ENCODE results near the gene CREB5. TPM values are rescaled to one million over a fixed set of nuclear protein-coding genes. Genes with fewer than 3 reads are reported as not detected.

CREB5 gene
- polyA plus RNA-seq, 6 donors from 2014 or later = 0.40 to 0.66 TPM; not detected in 4

GRCh38 chr7:28631995-28632394 lies 219.7 kb downstream of the CREB5 start:
- ATAC-seq (ENCODE audit: low read depth in 2 of 2) = no peak
- no peaks in the 10 kb centered on the region for H3K4me1 Mint-ChIP-seq
- H3K27me3 Mint-ChIP-seq = peaks cover 19 to 43% (median 37%) of the 10 kb centered on the region in 3 donors
- no peaks in the 10 kb centered on the region for H3K36me3 Mint-ChIP-seq
- H3K9me3 Mint-ChIP-seq = no peaks in the 10 kb centered on the region
- H3K4me3 Mint-ChIP-seq = no peak overlapping the region
- no peak for DNase-seq
- H3K27ac Mint-ChIP-seq = no peak overlapping the region

- no peaks in the 10 kb centered on the region for H3K4me1 Mint-ChIP-seq
- H3K9me3 Mint-ChIP-seq = no peaks in the 10 kb centered on the region
- DNase-seq = no peak
- H3K36me3 Mint-ChIP-seq = no peaks in the 10 kb centered on the region
- H3K27me3 Mint-ChIP-seq = peaks cover 0 to 12% (median 4%) of the 10 kb centered on the region in 3 donors
- ATAC-seq (ENCODE audit: low read depth in 2 of 2) = no peak
- no peak overlapping the region for H3K4me3 Mint-ChIP-seq
- H3K27ac Mint-ChIP-seq = no peak overlapping the region
Observed at GRCh38 chr7:28638914-28639313, 226.6 kb downstream of the CREB5 start.

GRCh38 chr7:28640001-28640400 lies 227.7 kb downstream of the CREB5 start:
- no peaks in the 10 kb centered on the region for H3K4me1 Mint-ChIP-seq
- H3K9me3 Mint-ChIP-seq = no peaks in the 10 kb centered on the region
- no peak overlapping the region for H3K27ac Mint-ChIP-seq
- no peak for DNase-seq
- H3K36me3 Mint-ChIP-seq = no peaks in the 10 kb centered on the region
- H3K4me3 Mint-ChIP-seq = no peak overlapping the region
- no peak for ATAC-seq (ENCODE audit: low read depth in 2 of 2)
- peaks cover 0 to 15% (median 7%) of the 10 kb centered on the region in 3 donors for H3K27me3 Mint-ChIP-seq

GRCh38 chr7:28641752-28642545 lies 229.6 kb downstream of the CREB5 start:
- no peak for DNase-seq
- H3K36me3 Mint-ChIP-seq = no peaks in the 10 kb centered on the region
- no peak overlapping the region for H3K4me3 Mint-ChIP-seq
- H3K4me1 Mint-ChIP-seq = no peaks in the 10 kb centered on the region
- no peaks in the 10 kb centered on the region for H3K9me3 Mint-ChIP-seq
- H3K27me3 Mint-ChIP-seq = peaks cover 0 to 15% (median 7%) of the 10 kb centered on the region in 3 donors
- H3K27ac Mint-ChIP-seq = no peak overlapping the region
- no peak for ATAC-seq (ENCODE audit: low read depth in 2 of 2)

GRCh38 chr7:28643188-28643569 lies 230.9 kb downstream of the CREB5 start:
- Mint-ChIP-seq H3K9me3 (no peaks in the 10 kb centered on the region), H3K36me3 (no peaks in the 10 kb centered on the region), H3K27me3 (peaks cover 0 to 7% (median 7%) of the 10 kb centered on the region in 3 donors), H3K4me1 (no peaks in the 10 kb centered on the region), H3K27ac (no peak overlapping the region), H3K4me3 (no peak overlapping the region)
- DNase-seq (no peak), ATAC-seq (ENCODE audit: low read depth in 2 of 2) (no peak)

- Mint-ChIP-seq H3K4me1 (no peaks in the 10 kb centered on the region), H3K4me3 (no peak overlapping the region), H3K9me3 (no peaks in the 10 kb centered on the region), H3K36me3 (no peaks in the 10 kb centered on the region), H3K27ac (peak overlapping the region in 1 of 6 donors; percentile 42), H3K27me3 (peaks cover 0 to 7% (median 7%) of the 10 kb centered on the region in 3 donors)
- DNase-seq (no peak), ATAC-seq (ENCODE audit: low read depth in 2 of 2) (no peak)
Observed at GRCh38 chr7:28643584-28644340, 231.4 kb downstream of the CREB5 start.

GRCh38 chr7:28645866-28646265 lies 233.5 kb downstream of the CREB5 start:
- Mint-ChIP-seq H3K36me3 (no peaks in the 10 kb centered on the region), H3K27ac (no peak overlapping the region), H3K27me3 (peaks cover 0 to 7% (median 7%) of the 10 kb centered on the region in 3 donors), H3K4me3 (no peak overlapping the region), H3K4me1 (no peaks in the 10 kb centered on the region), H3K9me3 (no peaks in the 10 kb centered on the region)
- no peak for ATAC-seq (ENCODE audit: low read depth in 2 of 2)
- no peak for DNase-seq

GRCh38 chr7:28646376-28647075 lies 234.2 kb downstream of the CREB5 start:
- Mint-ChIP-seq H3K4me3 (no peak overlapping the region), H3K27me3 (peaks cover 0 to 7% (median 7%) of the 10 kb centered on the region in 3 donors), H3K36me3 (no peaks in the 10 kb centered on the region), H3K4me1 (no peaks in the 10 kb centered on the region), H3K9me3 (no peaks in the 10 kb centered on the region), H3K27ac (no peak overlapping the region)
- ATAC-seq (ENCODE audit: low read depth in 2 of 2) = no peak
- no peak for DNase-seq

- Mint-ChIP-seq H3K27me3 (peaks cover 0 to 7% (median 7%) of the 10 kb centered on the region in 3 donors), H3K4me3 (no peak overlapping the region), H3K27ac (no peak overlapping the region), H3K9me3 (no peaks in the 10 kb centered on the region), H3K4me1 (no peaks in the 10 kb centered on the region), H3K36me3 (no peaks in the 10 kb centered on the region)
- no peak for ATAC-seq (ENCODE audit: low read depth in 2 of 2)
- no peak for DNase-seq
Observed at GRCh38 chr7:28647076-28647421, 234.7 kb downstream of the CREB5 start.

- Mint-ChIP-seq H3K9me3 (no peaks in the 10 kb centered on the region), H3K27me3 (no peaks in the 10 kb centered on the region), H3K4me1 (no peaks in the 10 kb centered on the region), H3K4me3 (no peak overlapping the region), H3K36me3 (no peaks in the 10 kb centered on the region), H3K27ac (no peak overlapping the region)
- DNase-seq (no peak), ATAC-seq (ENCODE audit: low read depth in 2 of 2) (no peak)
Observed at GRCh38 chr7:28649189-28649588, 236.9 kb downstream of the CREB5 start.

GRCh38 chr7:28649811-28650210 lies 237.5 kb downstream of the CREB5 start:
- Mint-ChIP-seq H3K4me3 (no peak overlapping the region), H3K27me3 (no peaks in the 10 kb centered on the region), H3K4me1 (no peaks in the 10 kb centered on the region), H3K27ac (no peak overlapping the region), H3K9me3 (no peaks in the 10 kb centered on the region), H3K36me3 (no peaks in the 10 kb centered on the region)
- ATAC-seq (ENCODE audit: low read depth in 2 of 2) = no peak
- DNase-seq = no peak

- Mint-ChIP-seq H3K27ac (no peak overlapping the region), H3K4me1 (no peaks in the 10 kb centered on the region), H3K9me3 (peaks cover 0 to 12% (median 3%) of the 10 kb centered on the region in 7 donors), H3K27me3 (no peaks in the 10 kb centered on the region), H3K4me3 (no peak overlapping the region), H3K36me3 (no peaks in the 10 kb centered on the region)
- ATAC-seq (ENCODE audit: low read depth in 2 of 2) (no peak), DNase-seq (no peak)
Observed at GRCh38 chr7:28654110-28654509, 241.8 kb downstream of the CREB5 start.

- Mint-ChIP-seq H3K9me3 (peaks cover 0 to 35% (median 20%) of the 10 kb centered on the region in 7 donors), H3K27ac (no peak overlapping the region), H3K27me3 (peaks cover 0 to 7% (median 2%) of the 10 kb centered on the region in 3 donors), H3K36me3 (peaks cover 7 to 9% of the 10 kb centered on the region in 2 donors), H3K4me1 (peaks cover 0 to under 1% (median under 1%) of the 10 kb centered on the region in 3 donors), H3K4me3 (no peak overlapping the region)
- ATAC-seq (ENCODE audit: low read depth in 2 of 2) (no peak), DNase-seq (no peak)
Observed at GRCh38 chr7:28656529-28656928, 244.2 kb downstream of the CREB5 start.

All from naive B cell (primary cell).